Endothelial cell of umbilical vein (primary cell): ENCODE data around the gene TYK2. TPM values are rescaled to one million over a fixed set of nuclear protein-coding genes. Genes with fewer than 3 reads are reported as not detected.

Experiments
- BruUV-seq: library from RNA; stranded (reverse); fragments of 400-500 nt; replicated peaks from 2 replicates; lab custom pipeline; 2021; lab: Mats Ljungman, UMichigan
- CTCF ChIA-PET: fragments of 300-600, 350-600 bp; sonication (Branson Sonifier 250); formaldehyde crosslinking; loops from one replicate; lab custom pipeline; 2021; ENCODE audit warnings: antibody characterized with exemption, inconsistent platforms; lab: Charles Lee
- POLR2A ChIA-PET: fragments of 300-600, 350-600 bp; sonication (Branson Sonifier 250); formaldehyde crosslinking; loops from one replicate; lab custom pipeline; 2021; ENCODE audit warnings: antibody characterized with exemption, inconsistent platforms; lab: Charles Lee
- DNase-seq: peaks from one replicate; pipeline ENCODE4 v3.0.0-alpha.2; 2011; ENCODE audit warnings: low read depth, low spot score
- FAIRE-seq: peaks from 2 replicates; lab custom pipeline; 2011; peaks lifted over from hg19 to GRCh38; lab: Jason Lieb, UNC
- H2AFZ ChIP-seq: 2 replicates; pipeline ENCODE4 v1.6.0; 2012; ENCODE audit warnings: low read depth, low read length, control low read depth, inconsistent platforms
- H3K27ac ChIP-seq: 2 replicates; pipeline ENCODE4 v1.5.1; 2011; ENCODE audit warnings: low read depth, mild to moderate bottlenecking, control low read depth, low read length, moderate library complexity; ENCODE audit not compliant: insufficient read depth
- H3K27me3 ChIP-seq, 2 experiments: 2 replicates each; pipeline versions ENCODE4 v1.6.0 to v1.6.1; 2011; ENCODE audit warnings: low read length in 2 of 2, mixed read lengths in 1 of 2; ENCODE audit not compliant: control insufficient read depth in 2 of 2, insufficient read depth in 2 of 2
- H3K36me3 ChIP-seq, 2 experiments: 2 replicates in 1 of 2; 3 replicates in 1 of 2; pipeline ENCODE4 v1.5.1; 2011; ENCODE audit warnings: low read length in 2 of 2, mild to moderate bottlenecking in 1 of 2, moderate library complexity in 1 of 2; ENCODE audit not compliant: control insufficient read depth in 2 of 2, insufficient read depth in 2 of 2; ENCODE audit errors: extremely low read depth in 1 of 2
- H3K4me1 ChIP-seq: 3 replicates; pipeline ENCODE4 v1.5.1; 2011; ENCODE audit warnings: mild to moderate bottlenecking, low read length; ENCODE audit not compliant: control insufficient read depth, insufficient read depth; ENCODE audit errors: extremely low read depth
- H3K4me2 ChIP-seq: 2 replicates; pipeline ENCODE4 v1.6.1; 2011; ENCODE audit warnings: low read length, control low read depth, mixed read lengths; ENCODE audit not compliant: insufficient read depth
- H3K4me3 ChIP-seq, 3 experiments: fragments of 200-600 bp in 1 of 3; sonication (generic), shearing (Covaris generic) in 1 of 3; replicated peaks in 1 of 3; 2 replicates each; pipeline ENCODE4 v1.5.1; 2011 to 2016; ENCODE audit warnings: control low read depth in 3 of 3, low read length in 3 of 3, mild to moderate bottlenecking in 2 of 3, inconsistent platforms in 1 of 3, low read depth in 1 of 3, moderate library complexity in 1 of 3; ENCODE audit not compliant: insufficient read depth in 1 of 3
- H3K79me2 ChIP-seq: 2 replicates; pipeline ENCODE4 v1.6.0; 2012; ENCODE audit warnings: low read length, inconsistent platforms; ENCODE audit not compliant: control insufficient read depth, insufficient read depth
- H3K9ac ChIP-seq: replicated peaks from 2 replicates; pipeline ENCODE3; 2011; ENCODE audit warnings: low read length, control low read depth; ENCODE audit not compliant: insufficient read depth; ENCODE audit errors: extremely low read depth
- H3K9me1 ChIP-seq: replicated peaks from 3 replicates; pipeline ENCODE4 v1.6.0; 2011; ENCODE audit warnings: mild to moderate bottlenecking, low read length; ENCODE audit not compliant: control insufficient read depth, insufficient read depth; ENCODE audit errors: extremely low read depth
- H3K9me3 ChIP-seq: replicated peaks from 2 replicates; pipeline ENCODE4 v1.5.1; 2012; ENCODE audit warnings: low read length, inconsistent platforms; ENCODE audit not compliant: control insufficient read depth, insufficient read depth
- H4K20me1 ChIP-seq: replicated peaks from 2 replicates; pipeline ENCODE3; 2011; ENCODE audit warnings: mild to moderate bottlenecking, low read length; ENCODE audit not compliant: control insufficient read depth, insufficient read depth; ENCODE audit errors: extremely low read depth
- EZH2 ChIP-seq: IDR thresholded peaks from 2 replicates; pipeline ENCODE4 v1.6.1; 2012; ENCODE audit warnings: borderline replicate concordance, low read depth, mild to moderate bottlenecking, moderate library complexity, low read length, inconsistent platforms; ENCODE audit not compliant: severe bottlenecking
- FOS ChIP-seq: IDR thresholded peaks from 2 replicates; pipeline ENCODE4 v1.6.1; 2011; ENCODE audit warnings: mild to moderate bottlenecking, low read length, moderate library complexity, borderline replicate concordance; ENCODE audit not compliant: insufficient read depth
- GATA2 ChIP-seq: IDR thresholded peaks from 2 replicates; pipeline ENCODE4 v1.7.0; 2011; ENCODE audit warnings: low read depth, mild to moderate bottlenecking, moderate library complexity, mixed read lengths, low read length; ENCODE audit not compliant: insufficient read length, insufficient read depth
- JUN ChIP-seq: IDR thresholded peaks from 2 replicates; pipeline ENCODE4 v1.6.1; 2011; ENCODE audit warnings: borderline replicate concordance, low read depth; ENCODE audit not compliant: insufficient read length, insufficient read depth
- MAX ChIP-seq: IDR thresholded peaks from 2 replicates; pipeline ENCODE4 v1.6.1; 2011; ENCODE audit not compliant: insufficient read depth, insufficient read length
- MYC ChIP-seq: IDR thresholded peaks from one replicate; pipeline ENCODE4 v1.6.1; 2011; ENCODE audit warnings: mild to moderate bottlenecking, low read depth, low read length
- POLR2A ChIP-seq: IDR thresholded peaks from 2 replicates; pipeline ENCODE4 v1.6.1; 2012; ENCODE audit warnings: low read depth, mild to moderate bottlenecking, control low read depth, low read length
- POLR2AphosphoS5 ChIP-seq: IDR thresholded peaks from 2 replicates; pipeline ENCODE4 v1.6.1; 2012; ENCODE audit warnings: low read depth, mild to moderate bottlenecking, control low read depth, low read length, moderate library complexity; ENCODE audit not compliant: insufficient read depth
- dilution Hi-C: fragments of 300-500 bp; cut with MboI; formaldehyde crosslinking; loops from one replicate; pipeline ENCODE4 v1.15.0; 2019; ENCODE audit warnings: low sequenced_read_pairs; ENCODE audit not compliant: extremely low pct_ligation_motif_present
- intact Hi-C: fragments of 100-400 bp; cut with micrococcal nuclease; formaldehyde crosslinking; loops from one replicate; pipeline ENCODE4 v1.10.0; 2022
- polyA plus RNA-seq, 4 experiments: library from polyadenylated mRNA; depleted of rRNA in 3 of 4; stranded (reverse) in 3 of 4; unstranded in 1 of 4; fragments of >200 nt; gene quantifications; 2 replicates each; pipeline versions ENCODE4 v1.2.1 to v1.2.3, GENCODE V29; 2011 to 2012; ENCODE audit warnings: missing spikeins in 1 of 4
- total RNA-seq: library from RNA; stranded (reverse); gene quantifications from 2 replicates; pipeline ENCODE4 v1.2.3, GENCODE V29; 2021
- TF ChIP-seq, protein P1 (sequence below), 2 donors: IDR thresholded peaks; 1 replicate in 1 of 2; 2 replicates in 1 of 2; pipeline ENCODE4 v1.5.1; 2011; ENCODE audit warnings: low read length in 2 of 2, mild to moderate bottlenecking in 2 of 2, moderate library complexity in 2 of 2, control low read depth in 1 of 2, inconsistent platforms in 1 of 2, low read depth in 1 of 2; ENCODE audit not compliant: insufficient read depth in 1 of 2; ENCODE audit errors: extremely low read depth in 1 of 2

The TYK2 gene
- total and polyA plus RNA-seq, 2 donors (not counting 3 experiments of a cell fraction or from before 2014, with no cell fraction given), result 92.9 to 138 TPM

GRCh38 chr19:10428996-10429381, 48.6 kb upstream of the TYK2 start:
- no peaks in the 10 kb centered on the region for H4K20me1 ChIP-seq
- POLR2A ChIA-PET, result interaction anchor here (0.7 kb wide), 1 partner anchor 308 kb away, joined by 3 read pairs; no protein-coding TSS in a partner anchor
- no TSS peak for BruUV-seq
- no peaks in the 10 kb centered on the region for H3K79me2 ChIP-seq
- no peak overlapping the region for H3K4me2 ChIP-seq
- no peaks in the 10 kb centered on the region for H3K36me3 ChIP-seq
- TF ChIP-seq POLR2AphosphoS5 (no peak), POLR2A (no peak), EZH2 (no peak), JUN (no peak), MAX (no peak), GATA2 (no peak), MYC (no peak), FOS (no peak)
- TF ChIP-seq, protein P1, sequence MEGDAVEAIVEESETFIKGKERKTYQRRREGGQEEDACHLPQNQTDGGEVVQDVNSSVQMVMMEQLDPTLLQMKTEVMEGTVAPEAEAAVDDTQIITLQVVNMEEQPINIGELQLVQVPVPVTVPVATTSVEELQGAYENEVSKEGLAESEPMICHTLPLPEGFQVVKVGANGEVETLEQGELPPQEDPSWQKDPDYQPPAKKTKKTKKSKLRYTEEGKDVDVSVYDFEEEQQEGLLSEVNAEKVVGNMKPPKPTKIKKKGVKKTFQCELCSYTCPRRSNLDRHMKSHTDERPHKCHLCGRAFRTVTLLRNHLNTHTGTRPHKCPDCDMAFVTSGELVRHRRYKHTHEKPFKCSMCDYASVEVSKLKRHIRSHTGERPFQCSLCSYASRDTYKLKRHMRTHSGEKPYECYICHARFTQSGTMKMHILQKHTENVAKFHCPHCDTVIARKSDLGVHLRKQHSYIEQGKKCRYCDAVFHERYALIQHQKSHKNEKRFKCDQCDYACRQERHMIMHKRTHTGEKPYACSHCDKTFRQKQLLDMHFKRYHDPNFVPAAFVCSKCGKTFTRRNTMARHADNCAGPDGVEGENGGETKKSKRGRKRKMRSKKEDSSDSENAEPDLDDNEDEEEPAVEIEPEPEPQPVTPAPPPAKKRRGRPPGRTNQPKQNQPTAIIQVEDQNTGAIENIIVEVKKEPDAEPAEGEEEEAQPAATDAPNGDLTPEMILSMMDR (IDR thresholded peaks at IDR 0.05; ENCODE audit: extremely low read depth in 1 of 2, insufficient read depth in 1 of 2, low read depth in 1 of 2, low read length in 2 of 2), result no peak
- H3K27ac ChIP-seq, result no peak overlapping the region
- peaks cover 30% of the 10 kb centered on the region for H3K4me1 ChIP-seq
- dilution Hi-C loops, result no loop called here
- CTCF ChIA-PET, result interaction anchor here (1.1 to 5.6 kb wide), 4 partner anchors 13 to 50 kb away, joined by 4 to 50 read pairs (median 4); no protein-coding TSS in a partner anchor
- no peaks in the 10 kb centered on the region for H3K27me3 ChIP-seq
- no peaks in the 10 kb centered on the region for H3K9me1 ChIP-seq
- intact Hi-C loops, result no loop called here
- H2AFZ ChIP-seq, result no peak overlapping the region
- no peak overlapping the region for H3K9ac ChIP-seq
- DNase-seq (no peak), FAIRE-seq (no peak)
- H3K9me3 ChIP-seq, result no peaks in the 10 kb centered on the region
- H3K4me3 ChIP-seq, result no peak overlapping the region
